H1 (cell line): ENCODE data around the gene PDE3A. TPM values are rescaled to one million over a fixed set of nuclear protein-coding genes. Genes with fewer than 3 reads are reported as not detected.

Source experiments
- ASH2L ChIP-seq: fragments of 200-600, 300-600 bp; sonication (generic); IDR thresholded peaks from one replicate; pipeline ENCODE4 v1.7.1; 2017; ENCODE audit warnings: low read length
- FOSL1 ChIP-seq: IDR thresholded peaks from 2 replicates; pipeline ENCODE4 v1.6.1; 2011; ENCODE audit warnings: mild to moderate bottlenecking, low read depth, low read length, moderate library complexity; ENCODE audit not compliant: insufficient read depth
- GABPA ChIP-seq: IDR thresholded peaks from 2 replicates; pipeline ENCODE4 v1.6.1; 2011; ENCODE audit warnings: mild to moderate bottlenecking, low read length, moderate library complexity, borderline replicate concordance; ENCODE audit not compliant: insufficient read depth
- GTF2F1 ChIP-seq: IDR thresholded peaks from 2 replicates; pipeline ENCODE4 v1.6.1; 2012; ENCODE audit warnings: low read depth, low read length, improper control_type of control experiment, borderline replicate concordance
- KDM5A ChIP-seq: fragments of 200-600 bp; IDR thresholded peaks from 2 replicates; pipeline ENCODE4 v1.7.1; 2012; ENCODE audit warnings: mild to moderate bottlenecking, low read length, inconsistent platforms, mixed read lengths
- NANOG ChIP-seq: IDR thresholded peaks from 2 replicates; pipeline ENCODE4 v1.6.1; 2011; ENCODE audit warnings: low read length, low read depth, mild to moderate bottlenecking, inconsistent platforms; ENCODE audit not compliant: insufficient read depth, poor library complexity, severe bottlenecking
- SRF ChIP-seq: IDR thresholded peaks from 2 replicates; pipeline ENCODE4 v1.6.1; 2011; ENCODE audit warnings: mild to moderate bottlenecking, low read depth, low read length, moderate library complexity
- ZNF274 ChIP-seq: IDR thresholded peaks from 2 replicates; pipeline ENCODE4 v1.7.0; 2012; ENCODE audit warnings: low read length, borderline replicate concordance; ENCODE audit errors: extremely low read depth
- polyA plus RNA-seq, 7 experiments: library from polyadenylated mRNA; depleted of rRNA in 3 of 7; stranded (reverse) in 5 of 7; unstranded in 2 of 7; fragments of >200 nt in 5 of 7; fragments of 200-250 nt in 2 of 7; gene quantifications; 1 replicate in 5 of 7; 2 replicates in 1 of 7; 4 replicates in 1 of 7; pipeline versions ENCODE4 v1.2.1 to v1.2.3, GENCODE V29; 2011 to 2013; ENCODE audit warnings: missing spikeins in 2 of 7, mixed read lengths in 2 of 7
- total RNA-seq: library from RNA; stranded (reverse); fragmentation: NEBNext Ultra II Directional; extraction: Animal tissue kit (Norgen Biotek cat#: 25700); gene quantifications from 2 replicates; pipeline ENCODE4 v1.2.1, GENCODE V29; 2021
- TF ChIP-seq, protein P1 (sequence below): fragments of 300-600 bp; sonication (generic); IDR thresholded peaks from 2 replicates; pipeline ENCODE4 v1.7.1; 2012; ENCODE audit warnings: low read length, moderate library complexity, mild to moderate bottlenecking, inconsistent platforms; ENCODE audit not compliant: insufficient replicate concordance
- TF ChIP-seq, protein P2 (sequence below): IDR thresholded peaks from 2 replicates; pipeline ENCODE4 v1.6.1; 2012; ENCODE audit warnings: inconsistent platforms
- TF ChIP-seq, protein P3 (sequence below): IDR thresholded peaks from 2 replicates; pipeline ENCODE4 v1.6.1; 2011; ENCODE audit warnings: low read depth, mild to moderate bottlenecking, low read length; ENCODE audit not compliant: insufficient read depth

Gene PDE3A
- total and polyA plus RNA-seq, 2 of the 8 experiments (the other 6 are each of a cell fraction or from before 2014, with no cell fraction given) = 1.4 to 3.4 TPM

DNA sequence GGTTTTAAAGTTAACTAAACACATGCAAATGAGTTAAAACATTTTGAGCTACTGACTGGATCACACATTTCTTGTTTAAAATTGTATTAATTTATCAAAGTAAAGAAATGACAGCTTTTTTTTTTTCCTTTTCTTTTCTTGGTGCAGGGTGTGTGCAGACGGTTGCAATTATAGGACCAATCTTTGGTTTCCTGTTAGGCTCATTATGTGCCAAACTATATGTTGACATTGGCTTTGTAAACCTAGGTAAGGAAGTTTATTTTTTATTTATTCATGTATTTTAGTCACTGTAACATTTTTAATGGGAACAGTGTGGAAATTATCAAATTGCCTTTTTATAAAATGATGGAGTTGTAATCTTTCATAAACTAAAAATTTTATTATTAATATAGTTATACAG is 348.6 kb downstream of the PDE3A start (continued):
- TF ChIP-seq, protein P1, sequence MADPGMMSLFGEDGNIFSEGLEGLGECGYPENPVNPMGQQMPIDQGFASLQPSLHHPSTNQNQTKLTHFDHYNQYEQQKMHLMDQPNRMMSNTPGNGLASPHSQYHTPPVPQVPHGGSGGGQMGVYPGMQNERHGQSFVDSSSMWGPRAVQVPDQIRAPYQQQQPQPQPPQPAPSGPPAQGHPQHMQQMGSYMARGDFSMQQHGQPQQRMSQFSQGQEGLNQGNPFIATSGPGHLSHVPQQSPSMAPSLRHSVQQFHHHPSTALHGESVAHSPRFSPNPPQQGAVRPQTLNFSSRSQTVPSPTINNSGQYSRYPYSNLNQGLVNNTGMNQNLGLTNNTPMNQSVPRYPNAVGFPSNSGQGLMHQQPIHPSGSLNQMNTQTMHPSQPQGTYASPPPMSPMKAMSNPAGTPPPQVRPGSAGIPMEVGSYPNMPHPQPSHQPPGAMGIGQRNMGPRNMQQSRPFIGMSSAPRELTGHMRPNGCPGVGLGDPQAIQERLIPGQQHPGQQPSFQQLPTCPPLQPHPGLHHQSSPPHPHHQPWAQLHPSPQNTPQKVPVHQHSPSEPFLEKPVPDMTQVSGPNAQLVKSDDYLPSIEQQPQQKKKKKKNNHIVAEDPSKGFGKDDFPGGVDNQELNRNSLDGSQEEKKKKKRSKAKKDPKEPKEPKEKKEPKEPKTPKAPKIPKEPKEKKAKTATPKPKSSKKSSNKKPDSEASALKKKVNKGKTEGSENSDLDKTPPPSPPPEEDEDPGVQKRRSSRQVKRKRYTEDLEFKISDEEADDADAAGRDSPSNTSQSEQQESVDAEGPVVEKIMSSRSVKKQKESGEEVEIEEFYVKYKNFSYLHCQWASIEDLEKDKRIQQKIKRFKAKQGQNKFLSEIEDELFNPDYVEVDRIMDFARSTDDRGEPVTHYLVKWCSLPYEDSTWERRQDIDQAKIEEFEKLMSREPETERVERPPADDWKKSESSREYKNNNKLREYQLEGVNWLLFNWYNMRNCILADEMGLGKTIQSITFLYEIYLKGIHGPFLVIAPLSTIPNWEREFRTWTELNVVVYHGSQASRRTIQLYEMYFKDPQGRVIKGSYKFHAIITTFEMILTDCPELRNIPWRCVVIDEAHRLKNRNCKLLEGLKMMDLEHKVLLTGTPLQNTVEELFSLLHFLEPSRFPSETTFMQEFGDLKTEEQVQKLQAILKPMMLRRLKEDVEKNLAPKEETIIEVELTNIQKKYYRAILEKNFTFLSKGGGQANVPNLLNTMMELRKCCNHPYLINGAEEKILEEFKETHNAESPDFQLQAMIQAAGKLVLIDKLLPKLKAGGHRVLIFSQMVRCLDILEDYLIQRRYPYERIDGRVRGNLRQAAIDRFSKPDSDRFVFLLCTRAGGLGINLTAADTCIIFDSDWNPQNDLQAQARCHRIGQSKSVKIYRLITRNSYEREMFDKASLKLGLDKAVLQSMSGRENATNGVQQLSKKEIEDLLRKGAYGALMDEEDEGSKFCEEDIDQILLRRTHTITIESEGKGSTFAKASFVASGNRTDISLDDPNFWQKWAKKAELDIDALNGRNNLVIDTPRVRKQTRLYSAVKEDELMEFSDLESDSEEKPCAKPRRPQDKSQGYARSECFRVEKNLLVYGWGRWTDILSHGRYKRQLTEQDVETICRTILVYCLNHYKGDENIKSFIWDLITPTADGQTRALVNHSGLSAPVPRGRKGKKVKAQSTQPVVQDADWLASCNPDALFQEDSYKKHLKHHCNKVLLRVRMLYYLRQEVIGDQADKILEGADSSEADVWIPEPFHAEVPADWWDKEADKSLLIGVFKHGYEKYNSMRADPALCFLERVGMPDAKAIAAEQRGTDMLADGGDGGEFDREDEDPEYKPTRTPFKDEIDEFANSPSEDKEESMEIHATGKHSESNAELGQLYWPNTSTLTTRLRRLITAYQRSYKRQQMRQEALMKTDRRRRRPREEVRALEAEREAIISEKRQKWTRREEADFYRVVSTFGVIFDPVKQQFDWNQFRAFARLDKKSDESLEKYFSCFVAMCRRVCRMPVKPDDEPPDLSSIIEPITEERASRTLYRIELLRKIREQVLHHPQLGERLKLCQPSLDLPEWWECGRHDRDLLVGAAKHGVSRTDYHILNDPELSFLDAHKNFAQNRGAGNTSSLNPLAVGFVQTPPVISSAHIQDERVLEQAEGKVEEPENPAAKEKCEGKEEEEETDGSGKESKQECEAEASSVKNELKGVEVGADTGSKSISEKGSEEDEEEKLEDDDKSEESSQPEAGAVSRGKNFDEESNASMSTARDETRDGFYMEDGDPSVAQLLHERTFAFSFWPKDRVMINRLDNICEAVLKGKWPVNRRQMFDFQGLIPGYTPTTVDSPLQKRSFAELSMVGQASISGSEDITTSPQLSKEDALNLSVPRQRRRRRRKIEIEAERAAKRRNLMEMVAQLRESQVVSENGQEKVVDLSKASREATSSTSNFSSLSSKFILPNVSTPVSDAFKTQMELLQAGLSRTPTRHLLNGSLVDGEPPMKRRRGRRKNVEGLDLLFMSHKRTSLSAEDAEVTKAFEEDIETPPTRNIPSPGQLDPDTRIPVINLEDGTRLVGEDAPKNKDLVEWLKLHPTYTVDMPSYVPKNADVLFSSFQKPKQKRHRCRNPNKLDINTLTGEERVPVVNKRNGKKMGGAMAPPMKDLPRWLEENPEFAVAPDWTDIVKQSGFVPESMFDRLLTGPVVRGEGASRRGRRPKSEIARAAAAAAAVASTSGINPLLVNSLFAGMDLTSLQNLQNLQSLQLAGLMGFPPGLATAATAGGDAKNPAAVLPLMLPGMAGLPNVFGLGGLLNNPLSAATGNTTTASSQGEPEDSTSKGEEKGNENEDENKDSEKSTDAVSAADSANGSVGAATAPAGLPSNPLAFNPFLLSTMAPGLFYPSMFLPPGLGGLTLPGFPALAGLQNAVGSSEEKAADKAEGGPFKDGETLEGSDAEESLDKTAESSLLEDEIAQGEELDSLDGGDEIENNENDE = no peak
- TF ChIP-seq, protein P2, sequence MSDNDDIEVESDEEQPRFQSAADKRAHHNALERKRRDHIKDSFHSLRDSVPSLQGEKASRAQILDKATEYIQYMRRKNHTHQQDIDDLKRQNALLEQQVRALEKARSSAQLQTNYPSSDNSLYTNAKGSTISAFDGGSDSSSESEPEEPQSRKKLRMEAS = no peak
- no peak for TF ChIP-seq NANOG
- no peak for TF ChIP-seq ZNF274
- no peak for TF ChIP-seq FOSL1
- no peak for TF ChIP-seq ASH2L
- TF ChIP-seq KDM5A = no peak
- TF ChIP-seq GABPA = no peak
- TF ChIP-seq SRF = no peak
- TF ChIP-seq, protein P3, sequence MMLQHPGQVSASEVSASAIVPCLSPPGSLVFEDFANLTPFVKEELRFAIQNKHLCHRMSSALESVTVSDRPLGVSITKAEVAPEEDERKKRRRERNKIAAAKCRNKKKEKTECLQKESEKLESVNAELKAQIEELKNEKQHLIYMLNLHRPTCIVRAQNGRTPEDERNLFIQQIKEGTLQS = no peak
- no peak for TF ChIP-seq GTF2F1
